CD4-positive, alpha-beta T cell treated with Interleukin-6 at 100 ng/mL for 8 hours (primary cell): Measurements from ENCODE around the gene LIN7A.

ENCODE experiments used
- DNase-seq: peaks from one replicate; pipeline ENCODE4 v3.0.0-alpha.2; 2020; ENCODE audit warnings: mixed read lengths, low spot score

Gene LIN7A

GRCh38 chr12:80858356-80858755 lies 79.4 kb downstream of the LIN7A start:
- no peak for DNase-seq

- no peak for DNase-seq
Observed at GRCh38 chr12:80857311-80857710, 80.4 kb downstream of the LIN7A start.

GRCh38 chr12:80849337-80849736 lies 88.4 kb downstream of the LIN7A start:
- no peak for DNase-seq

GRCh38 chr12:80848858-80849257 lies 88.9 kb downstream of the LIN7A start:
- DNase-seq, result no peak

- no peak for DNase-seq
Observed at GRCh38 chr12:80847575-80847974, 90.2 kb downstream of the LIN7A start.

- no peak for DNase-seq
Observed at GRCh38 chr12:80846952-80847351, 90.8 kb downstream of the LIN7A start.

GRCh38 chr12:80845639-80846038 lies 92.1 kb downstream of the LIN7A start:
- DNase-seq, result no peak

GRCh38 chr12:80843969-80844368 lies 93.8 kb downstream of the LIN7A start:
- DNase-seq, result no peak

GRCh38 chr12:80838708-80839107 lies 99.0 kb downstream of the LIN7A start:
- no peak for DNase-seq

GRCh38 chr12:80838024-80838658 lies 99.6 kb downstream of the LIN7A start:
- no peak for DNase-seq

GRCh38 chr12:80837342-80837978 lies 100.3 kb downstream of the LIN7A start:
- DNase-seq, result no peak

GRCh38 chr12:80834724-80835123 lies 103.0 kb downstream of the LIN7A start:
- DNase-seq, result no peak

GRCh38 chr12:80830533-80831088 lies 107.1 kb downstream of the LIN7A start:
- DNase-seq, result no peak

GRCh38 chr12:80829767-80830166 lies 108.0 kb downstream of the LIN7A start:
- DNase-seq, result no peak

- no peak for DNase-seq
Observed at GRCh38 chr12:80825506-80825905, 112.2 kb downstream of the LIN7A start.

GRCh38 chr12:80823393-80823792 lies 114.3 kb downstream of the LIN7A start:
- no peak for DNase-seq

- no peak for DNase-seq
Observed at GRCh38 chr12:80821513-80822000, 116.2 kb downstream of the LIN7A start.

GRCh38 chr12:80818878-80819277 lies 118.9 kb downstream of the LIN7A start:
- DNase-seq, result no peak

- DNase-seq, result no peak
Observed at GRCh38 chr12:80815351-80815750, 122.4 kb downstream of the LIN7A start.

- DNase-seq, result no peak
Observed at GRCh38 chr12:80814453-80814852, 123.3 kb downstream of the LIN7A start.

- no peak for DNase-seq
Observed at GRCh38 chr12:80813820-80814219, 123.9 kb downstream of the LIN7A start.

GRCh38 chr12:80811957-80812708 lies 125.6 kb downstream of the LIN7A start:
- DNase-seq, result no peak

GRCh38 chr12:80810874-80811273 lies 126.9 kb downstream of the LIN7A start:
- no peak for DNase-seq
